COLO829 (cell line): Measurements from ENCODE around the gene FBLN2.

Experiments
- DNase-seq: peaks from one replicate; pipeline ENCODE4 v3.0.0; 2012; ENCODE audit warnings: low spot score

The FBLN2 gene

DNA sequence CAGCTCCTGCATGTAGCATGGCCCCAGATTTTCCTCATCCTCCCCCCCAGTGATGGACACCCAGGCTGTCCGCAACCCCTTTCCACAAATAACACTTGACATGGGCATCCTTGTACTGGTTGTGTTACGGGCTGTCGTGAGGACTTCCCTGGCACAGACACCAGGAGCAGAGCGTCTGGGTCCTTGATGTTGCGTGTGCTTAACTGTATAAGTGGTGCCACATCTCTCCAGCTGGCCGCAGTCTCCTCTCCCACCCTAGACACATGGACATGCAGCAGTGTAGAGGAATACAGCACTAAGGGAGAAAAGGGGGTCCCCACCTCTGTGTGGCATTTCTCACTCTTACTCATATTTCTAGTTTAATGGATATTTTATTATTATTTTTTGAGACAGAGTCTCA, 56.6 kb downstream of the FBLN2 start:
- no peak for DNase-seq

DNA sequence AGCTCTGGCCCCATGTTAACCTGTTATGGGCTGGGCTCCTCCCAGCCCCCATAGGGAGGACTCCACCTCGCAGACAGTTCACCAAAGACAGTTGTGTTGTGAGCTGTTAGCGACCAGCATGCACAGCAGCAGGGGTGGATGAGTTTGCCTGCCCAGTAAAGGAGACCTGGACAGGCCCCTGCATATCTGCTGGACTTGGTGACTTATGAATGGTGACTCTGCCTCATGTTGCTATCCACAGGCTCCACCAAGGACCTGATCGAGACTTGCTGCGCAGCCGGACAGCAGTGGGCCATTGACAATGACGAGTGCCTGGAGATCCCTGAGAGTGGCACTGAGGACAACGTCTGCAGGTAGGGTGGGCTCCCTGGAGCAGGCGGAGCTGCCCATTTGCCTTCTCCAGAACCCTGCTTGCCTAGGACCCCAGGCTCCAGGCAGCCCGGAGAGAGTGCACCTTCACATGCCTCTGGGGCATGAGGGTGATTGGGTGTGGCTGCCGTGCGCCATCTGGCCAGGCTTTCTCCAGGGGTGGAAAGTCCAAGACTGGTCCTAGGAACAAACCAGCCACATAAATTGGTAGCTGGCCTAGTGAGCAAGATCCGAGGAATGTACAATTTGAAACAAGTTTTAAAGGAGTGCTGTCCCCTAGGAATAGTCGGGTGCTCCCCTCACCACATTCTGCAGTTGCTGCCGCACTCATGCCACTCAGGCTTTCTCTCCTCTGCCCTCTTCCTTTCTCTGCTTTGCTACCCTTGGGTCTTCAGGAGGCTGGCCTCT, 59.1 kb downstream of the FBLN2 start:
- no peak for DNase-seq

DNA sequence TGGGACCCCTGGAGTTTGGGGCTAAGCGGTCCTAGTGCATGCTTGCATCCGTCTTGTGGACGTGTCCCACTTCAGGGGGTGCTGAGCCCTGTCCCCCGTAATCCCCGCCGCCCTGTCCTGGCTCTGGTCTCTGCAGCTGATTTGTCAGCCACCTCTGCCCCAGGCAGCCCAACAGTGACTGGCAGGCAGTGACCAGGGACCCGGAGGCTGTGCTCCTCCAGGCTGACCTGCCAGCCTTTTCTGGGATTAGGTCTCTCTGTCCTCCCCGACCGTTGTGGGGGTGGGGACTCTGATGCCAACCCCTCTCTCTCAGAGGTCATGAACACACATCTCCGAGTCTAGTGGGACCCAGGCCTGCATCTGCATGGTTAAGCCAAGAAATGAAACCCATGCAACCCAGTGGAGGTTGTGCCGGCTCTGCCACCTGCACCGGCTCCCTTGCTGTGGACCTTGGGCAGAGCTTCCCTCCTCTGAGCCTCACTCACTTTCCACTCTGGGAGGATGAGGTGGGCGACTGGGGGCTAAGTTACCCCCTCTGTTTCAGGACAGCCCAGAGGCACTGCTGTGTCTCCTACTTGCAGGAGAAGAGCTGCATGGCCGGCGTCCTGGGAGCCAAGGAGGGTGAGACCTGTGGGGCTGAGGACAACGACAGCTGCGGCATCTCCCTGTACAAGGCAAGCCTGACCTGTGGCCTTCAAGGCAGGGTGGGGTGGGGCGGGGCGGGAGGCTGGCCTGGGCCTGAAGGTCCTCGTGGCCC, 60.2 kb downstream of the FBLN2 start:
- DNase-seq = no peak

DNA sequence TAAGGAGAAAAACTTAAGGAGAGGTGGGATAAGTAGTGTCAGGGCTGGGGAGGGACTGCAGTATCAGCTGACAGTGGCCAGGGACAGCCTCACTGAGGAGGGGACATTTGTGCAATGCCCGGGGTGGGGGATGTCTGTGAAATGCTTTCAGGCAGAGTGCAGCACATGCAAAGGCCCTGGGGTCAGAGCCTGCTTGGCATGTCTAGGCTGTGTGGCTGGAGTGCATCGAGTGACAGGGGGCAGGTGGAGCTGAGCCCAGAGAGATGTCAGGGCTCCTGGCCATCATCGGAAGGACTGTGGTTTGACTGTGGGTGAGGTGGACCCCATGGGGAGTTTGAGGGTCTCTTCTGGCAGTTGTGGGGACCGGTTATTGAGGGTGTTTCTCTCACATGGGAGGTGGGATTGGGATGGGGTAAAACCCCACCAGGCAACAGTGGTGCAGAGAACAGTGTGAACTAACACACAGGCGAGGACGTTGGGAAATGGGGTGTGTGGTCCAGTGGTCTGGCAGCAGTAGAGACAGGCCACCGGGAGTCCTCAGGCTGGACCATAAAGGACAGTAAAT, 61.2 kb downstream of the FBLN2 start:
- DNase-seq = no peak

DNA sequence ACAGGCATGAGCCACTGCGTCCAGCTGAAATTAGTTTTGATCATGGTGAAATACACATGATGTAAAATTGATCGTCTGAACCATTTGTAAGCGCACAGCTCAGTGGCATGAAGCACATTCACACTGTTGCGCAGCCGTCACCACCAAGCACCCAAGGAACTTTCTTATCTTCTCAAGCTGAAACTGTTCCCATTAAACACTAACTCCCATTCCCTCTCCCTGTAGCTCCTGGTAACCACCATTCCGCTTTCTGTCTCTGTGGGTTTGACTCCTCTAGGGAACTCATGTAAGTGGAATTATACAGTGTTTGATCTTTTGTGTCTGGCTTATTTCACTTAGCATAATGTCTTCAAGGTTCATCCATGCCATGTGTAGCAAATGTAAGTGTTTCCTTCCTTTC, 62.3 kb downstream of the FBLN2 start:
- no peak for DNase-seq

DNA sequence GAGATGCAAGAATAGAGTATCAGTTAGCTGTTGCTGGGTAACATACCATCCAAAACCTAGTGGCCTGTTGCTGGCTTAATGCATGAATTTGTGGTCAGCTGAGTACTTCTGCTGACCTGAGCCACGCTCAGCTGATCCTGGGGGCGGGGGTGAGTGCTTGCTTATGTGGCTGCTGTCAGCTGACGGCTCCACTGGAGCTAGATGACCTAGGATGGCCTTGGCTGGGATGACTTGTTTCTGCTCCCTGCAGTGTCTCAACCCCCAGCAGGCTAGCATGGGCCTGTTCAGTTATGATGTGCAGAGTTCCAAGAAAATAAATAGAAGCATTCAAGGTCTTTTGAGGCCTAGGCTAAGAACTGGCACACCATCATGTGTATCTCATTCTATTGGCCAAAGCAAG, 63.9 kb downstream of the FBLN2 start:
- no peak for DNase-seq

DNA sequence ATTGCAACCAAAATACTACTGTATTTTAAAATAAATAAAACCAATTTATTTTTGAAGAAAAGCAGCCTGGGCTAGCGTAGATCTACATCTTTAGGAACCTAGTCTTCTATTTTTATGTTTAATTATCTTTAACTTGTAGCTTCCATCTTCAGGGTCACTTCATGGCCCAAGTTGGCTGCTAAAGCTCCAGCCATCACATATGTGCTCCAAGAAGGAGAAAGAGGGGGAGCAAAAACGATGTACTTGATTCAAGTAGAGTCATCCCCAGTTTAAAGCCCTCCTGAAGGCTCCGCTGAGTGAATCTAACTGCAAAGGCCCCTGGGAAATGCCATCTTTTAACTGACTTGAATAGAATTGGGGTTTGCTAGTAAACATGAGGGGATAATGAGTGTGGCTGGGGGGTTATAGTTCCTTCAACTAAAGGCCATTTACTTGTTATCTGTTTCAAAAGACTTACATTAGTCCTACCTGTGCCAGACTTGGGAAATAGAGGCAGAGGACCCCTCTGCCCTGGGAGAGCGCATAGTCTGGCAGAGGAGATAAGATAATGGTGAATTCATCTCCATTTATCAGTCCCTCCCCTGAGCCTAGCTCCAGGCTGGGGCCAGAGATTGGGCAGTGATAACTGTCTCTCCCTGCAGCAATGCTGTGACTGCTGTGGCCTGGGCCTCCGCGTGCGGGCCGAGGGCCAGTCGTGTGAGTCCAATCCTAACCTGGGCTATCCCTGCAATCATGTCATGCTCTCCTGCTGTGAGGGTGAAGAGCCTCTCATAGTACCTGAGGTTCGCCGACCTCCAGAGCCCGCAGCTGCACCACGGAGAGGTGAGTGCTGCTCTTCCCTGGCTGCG, 64.6 kb downstream of the FBLN2 start:
- DNase-seq = no peak

DNA sequence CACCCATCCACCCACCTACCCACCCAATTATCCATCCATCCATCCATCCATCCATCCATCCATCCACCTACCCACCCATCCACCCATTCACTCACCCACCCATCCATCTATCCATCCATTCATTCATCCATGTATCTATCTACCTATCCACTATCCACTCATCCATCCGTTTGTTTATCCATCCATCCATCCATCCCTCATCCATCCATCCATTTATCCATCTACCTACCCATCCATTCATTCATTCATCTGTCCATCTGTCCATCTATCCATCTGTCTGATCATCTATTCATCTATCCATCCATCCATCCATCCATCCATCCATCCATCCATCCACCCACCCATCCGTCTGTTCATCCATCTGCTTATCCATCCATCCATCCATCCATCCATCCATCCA, 65.7 kb downstream of the FBLN2 start:
- no peak for DNase-seq

DNA sequence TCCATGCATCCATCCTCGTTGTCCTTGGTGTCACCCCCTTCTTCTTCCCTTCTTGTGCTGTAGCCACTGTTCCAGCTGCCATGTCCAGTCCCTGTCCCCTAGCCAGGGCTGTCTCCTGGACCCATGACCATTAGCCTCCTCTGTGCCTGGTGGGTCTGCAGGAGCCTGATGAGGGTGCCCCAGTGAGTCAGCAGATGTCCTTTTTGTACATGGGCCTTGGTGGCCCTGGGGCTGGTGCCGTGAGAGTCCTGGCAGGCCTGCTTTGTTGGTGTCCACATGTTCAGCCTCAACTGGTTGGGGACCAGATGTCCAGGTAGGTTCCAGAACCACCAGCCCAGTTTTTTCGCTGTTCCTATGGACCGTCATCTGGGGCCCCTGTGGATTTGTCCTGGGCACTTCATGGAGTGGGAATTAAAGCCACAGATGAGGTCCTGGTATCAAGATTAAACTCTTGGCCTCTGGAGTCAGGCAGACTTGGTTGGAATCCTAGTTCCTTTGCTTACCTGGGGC, 66.1 kb downstream of the FBLN2 start:
- DNase-seq = no peak

DNA sequence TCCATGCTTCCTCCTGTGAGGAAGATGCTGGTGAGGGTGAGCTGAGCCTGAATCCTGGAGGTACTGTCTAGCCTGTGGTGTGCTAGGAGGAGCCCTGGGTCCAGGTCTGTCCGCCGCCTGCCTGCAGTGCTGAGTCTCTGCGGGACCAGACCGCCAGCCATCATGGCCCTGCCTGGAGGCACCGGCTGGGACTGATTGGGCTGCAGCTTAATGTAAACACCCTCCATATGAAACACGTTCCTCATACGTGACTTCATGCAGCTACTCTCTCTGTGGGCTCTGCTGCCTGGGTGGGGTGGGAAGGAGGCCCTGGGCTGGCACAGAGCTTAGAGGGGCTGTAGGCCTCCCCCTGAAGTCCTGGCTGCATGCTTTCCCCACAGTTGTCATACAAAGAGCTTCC, 67.4 kb downstream of the FBLN2 start:
- no peak for DNase-seq

DNA sequence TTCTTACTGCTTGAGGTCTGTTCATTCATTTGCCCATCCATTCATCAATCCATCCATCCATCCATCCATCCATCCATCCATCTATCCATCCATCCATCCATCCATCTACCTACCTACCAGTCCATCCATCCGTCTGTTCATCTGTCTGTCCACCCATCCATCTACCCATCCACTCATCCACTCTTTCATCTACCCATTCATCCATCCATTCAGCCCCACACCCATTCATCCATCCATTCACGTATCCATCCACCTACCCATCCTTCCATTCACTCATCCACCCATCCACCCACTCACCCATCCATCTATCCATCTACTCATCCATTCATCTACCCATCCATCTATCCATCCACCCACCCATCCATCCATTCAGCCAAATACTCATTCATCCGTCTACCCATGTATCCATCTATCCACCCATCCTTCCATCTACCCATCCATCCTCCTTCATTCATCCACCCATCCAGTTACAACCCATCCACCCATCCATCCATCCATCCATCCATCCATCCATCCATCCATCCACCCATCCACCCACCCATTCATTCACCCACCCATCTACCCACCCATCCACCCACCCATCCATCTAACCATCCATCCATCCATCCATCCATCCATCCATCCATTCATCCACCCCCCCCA, 68.3 kb downstream of the FBLN2 start:
- no peak for DNase-seq

DNA sequence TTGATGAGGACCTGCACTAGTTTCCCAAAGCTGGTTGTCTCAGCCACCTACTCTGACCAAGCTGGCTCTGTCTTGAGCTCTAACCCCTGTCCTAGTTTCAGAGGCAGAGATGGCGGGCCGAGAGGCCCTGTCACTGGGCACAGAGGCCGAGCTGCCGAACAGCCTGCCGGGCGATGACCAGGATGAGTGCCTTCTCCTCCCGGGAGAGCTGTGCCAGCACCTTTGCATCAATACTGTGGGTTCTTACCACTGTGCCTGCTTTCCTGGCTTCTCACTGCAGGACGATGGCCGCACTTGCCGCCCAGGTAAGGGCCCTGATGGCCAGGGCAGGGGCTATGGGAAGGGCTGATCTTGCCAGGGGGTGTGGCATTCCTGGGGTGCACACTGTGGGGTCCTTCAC, 69.1 kb downstream of the FBLN2 start:
- no peak for DNase-seq

DNA sequence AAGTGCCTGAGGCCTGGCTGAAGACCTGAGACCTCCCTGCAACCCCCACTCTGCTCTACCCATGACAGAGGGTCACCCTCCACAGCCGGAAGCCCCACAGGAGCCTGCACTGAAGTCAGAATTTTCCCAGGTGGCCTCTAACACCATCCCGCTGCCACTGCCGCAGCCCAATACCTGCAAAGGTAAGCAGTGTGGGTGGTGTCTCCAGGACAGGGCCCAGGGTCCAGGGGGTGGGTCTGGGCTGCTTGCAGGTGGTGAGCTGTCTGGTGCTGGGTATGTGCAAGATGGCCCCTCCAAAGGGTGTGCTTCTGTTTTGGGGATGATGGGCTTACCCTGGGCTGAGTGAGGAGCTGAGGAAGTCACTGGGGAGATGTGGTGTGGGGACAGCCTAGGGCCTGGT, 69.9 kb downstream of the FBLN2 start:
- no peak for DNase-seq

DNA sequence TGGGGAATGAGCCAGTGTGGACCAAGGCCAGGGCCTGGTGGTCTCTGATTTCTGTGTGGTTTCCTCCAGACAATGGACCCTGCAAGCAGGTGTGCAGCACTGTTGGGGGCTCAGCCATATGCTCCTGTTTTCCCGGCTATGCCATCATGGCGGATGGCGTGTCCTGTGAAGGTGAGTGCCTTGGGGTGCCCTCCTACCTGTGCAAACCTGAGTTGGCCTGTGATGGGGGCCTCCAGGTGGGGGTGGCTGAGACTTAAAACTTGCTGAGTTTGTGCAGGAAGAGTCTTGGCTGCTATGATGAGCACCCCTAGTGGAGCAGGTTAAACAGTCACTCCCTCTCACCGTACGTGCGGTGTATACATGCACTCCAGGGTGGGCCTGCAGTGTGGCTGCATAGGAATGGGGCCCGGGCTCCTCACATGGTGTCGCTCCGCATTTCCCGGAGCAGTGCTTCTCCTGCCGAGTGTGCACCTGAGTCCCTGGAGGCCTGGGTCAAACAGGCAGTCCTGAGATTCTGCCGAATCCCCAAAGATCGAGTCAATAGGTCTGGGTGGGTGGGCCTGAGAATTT, 70.8 kb downstream of the FBLN2 start:
- DNase-seq = no peak

DNA sequence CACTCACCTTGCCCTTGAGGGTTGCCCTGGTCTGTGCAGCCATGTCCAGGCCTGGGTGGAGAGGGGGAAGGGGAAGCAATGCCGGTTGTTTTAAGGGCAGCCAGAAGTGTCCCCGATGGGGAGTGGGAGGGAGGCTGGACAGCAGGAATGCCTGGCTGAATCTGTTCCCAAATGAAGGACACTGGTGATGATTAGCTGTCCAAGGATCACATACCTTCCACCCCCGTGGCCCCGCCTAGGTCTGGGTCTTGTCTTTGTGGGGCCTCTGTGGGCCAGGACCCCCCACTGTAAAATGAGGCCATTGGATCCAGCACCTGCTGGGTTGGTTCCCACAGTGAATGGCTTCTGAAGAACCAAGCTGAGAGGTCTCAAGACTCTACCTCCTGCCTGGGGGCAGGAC, 71.4 kb downstream of the FBLN2 start:
- no peak for DNase-seq

DNA sequence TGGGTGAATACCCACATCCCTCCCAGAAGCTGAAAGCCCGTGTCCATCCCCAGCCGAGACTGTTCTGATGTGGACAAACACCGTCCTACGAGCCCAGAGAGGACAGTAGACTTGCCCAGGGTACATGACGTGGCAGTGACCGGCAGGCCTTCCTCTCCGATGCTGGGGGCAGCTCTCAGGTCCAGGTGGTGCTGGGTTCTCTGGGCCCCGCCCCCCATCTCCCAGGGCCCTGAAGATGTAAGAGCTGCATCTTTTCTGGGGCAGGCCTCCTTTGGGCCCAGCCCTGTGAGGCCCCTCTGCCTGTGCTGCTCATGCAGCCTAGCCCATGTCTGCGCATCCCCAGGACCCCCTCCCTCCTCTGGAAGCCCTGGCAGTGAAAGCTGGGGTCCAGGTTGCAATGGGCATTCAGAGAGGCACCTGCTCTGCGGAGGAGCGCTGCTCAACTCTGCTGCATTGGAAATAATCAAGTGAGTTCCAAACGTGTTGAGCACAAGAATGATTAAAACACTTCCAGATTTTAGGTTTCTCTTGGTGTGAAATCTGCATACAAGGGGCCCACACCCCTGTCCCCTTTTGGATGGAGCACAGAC, 71.9 kb downstream of the FBLN2 start:
- DNase-seq = no peak

DNA sequence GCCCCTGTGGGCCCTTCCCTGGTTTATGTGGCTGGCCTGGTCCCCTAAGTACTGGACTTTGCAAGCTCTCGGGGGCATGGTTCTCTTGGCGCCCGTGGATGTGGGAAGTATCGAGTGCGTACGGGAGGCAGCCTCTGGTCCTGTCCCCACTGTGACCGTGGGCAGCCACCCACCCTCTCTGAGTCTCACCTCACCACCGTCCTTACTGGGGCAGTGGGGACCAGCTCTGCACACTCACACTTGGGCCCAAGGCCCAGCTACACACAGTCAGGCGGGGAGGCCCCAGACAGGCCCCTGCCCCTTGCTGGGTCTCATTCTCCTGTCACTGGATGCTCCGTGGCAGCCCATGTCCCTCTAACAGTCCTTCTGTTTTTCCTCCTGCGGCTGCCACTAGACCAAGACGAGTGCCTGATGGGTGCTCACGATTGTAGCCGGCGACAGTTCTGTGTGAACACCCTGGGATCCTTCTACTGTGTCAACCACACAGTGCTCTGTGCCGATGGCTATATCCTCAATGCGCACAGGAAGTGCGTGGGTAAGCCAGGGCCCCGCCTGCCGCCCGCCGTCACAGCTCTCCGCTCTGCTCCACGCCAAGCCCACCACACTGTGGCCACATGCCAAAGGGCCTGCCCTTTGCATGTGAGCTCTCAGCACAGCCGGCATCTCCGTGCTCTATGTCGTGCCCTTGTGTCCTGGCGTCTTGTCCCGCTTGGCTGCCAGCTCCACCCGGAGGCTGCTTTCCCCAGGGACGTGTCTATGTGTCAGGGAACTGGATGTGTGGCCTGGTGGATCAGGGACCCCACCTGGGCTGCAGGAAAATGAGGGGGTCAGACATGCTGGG, 72.7 kb downstream of the FBLN2 start:
- no peak for DNase-seq

DNA sequence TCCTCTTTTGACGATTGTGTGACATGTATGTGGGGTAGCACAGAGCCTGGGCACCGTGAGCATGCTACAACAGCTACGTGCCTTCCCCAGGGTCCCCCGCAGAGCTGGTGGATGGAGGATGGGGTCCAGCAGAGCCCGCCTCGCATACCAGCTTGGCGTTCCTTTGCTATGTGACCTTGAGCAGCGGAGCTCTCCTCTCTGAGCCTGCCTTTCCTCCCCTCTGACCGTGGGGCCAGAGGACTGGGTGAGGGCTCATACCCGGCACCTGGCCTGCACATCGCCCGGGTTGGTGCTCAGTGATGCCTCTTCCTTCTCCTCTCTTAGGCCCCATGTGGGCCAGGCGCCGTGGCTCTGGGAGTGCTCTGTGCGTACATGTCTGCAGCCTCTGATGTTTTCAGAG, 73.4 kb downstream of the FBLN2 start:
- no peak for DNase-seq

DNA sequence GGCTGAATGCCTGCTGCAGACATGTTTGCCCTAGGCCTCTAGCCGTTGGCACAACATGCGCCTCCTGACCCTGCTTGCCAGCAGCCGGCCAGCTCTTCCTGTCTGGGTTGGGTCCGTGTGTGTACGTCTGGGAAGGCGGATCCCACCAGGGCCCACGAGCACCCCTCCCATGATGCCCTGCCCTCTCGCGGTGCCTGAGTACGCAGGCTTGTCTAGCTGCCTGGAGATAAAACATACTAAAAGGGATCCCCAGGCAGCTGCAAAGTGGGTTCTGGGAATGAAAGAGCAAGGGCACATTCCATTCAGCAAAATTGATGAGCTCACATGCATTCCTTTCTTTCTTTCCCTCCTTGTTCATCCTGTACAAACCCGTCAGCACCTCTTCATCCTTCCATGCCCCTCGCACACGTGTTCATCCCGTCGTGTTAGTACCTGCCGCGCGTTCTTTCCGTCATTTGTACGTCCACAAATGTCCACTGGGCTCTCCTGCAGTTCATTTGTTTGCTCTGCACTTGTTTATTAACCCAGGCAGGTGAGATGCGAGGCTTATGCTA, 74.3 kb downstream of the FBLN2 start:
- DNase-seq = no peak

DNA sequence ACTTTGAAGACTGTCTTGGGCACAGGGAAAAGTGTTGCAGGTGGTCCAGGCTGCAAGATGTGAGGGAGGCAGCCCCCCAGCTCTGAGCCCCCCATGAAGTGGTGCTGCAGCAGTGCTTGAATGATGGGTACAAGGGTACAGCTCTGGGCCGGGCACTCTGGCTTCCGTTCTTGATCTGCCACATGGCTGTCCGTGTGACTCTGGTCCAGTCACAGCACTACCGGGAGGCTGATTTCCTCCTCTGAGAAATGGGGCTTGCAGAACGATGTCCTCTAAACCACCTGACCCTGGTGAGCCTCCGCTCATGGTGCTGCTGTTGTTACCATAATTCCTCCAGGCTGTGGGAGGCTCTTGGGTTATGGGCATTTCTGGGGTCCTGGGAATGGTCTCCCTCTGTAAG, 75.1 kb downstream of the FBLN2 start:
- DNase-seq = no peak
